Measurements from ENCODE around the gene PARP16. TPM values are rescaled to one million over a fixed set of nuclear protein-coding genes. Genes with fewer than 3 reads are reported as not detected.

Gene PARP16
- total and polyA plus RNA-seq, 4 donors = 5.0 to 17.1 (median 11.1) TPM

DNA sequence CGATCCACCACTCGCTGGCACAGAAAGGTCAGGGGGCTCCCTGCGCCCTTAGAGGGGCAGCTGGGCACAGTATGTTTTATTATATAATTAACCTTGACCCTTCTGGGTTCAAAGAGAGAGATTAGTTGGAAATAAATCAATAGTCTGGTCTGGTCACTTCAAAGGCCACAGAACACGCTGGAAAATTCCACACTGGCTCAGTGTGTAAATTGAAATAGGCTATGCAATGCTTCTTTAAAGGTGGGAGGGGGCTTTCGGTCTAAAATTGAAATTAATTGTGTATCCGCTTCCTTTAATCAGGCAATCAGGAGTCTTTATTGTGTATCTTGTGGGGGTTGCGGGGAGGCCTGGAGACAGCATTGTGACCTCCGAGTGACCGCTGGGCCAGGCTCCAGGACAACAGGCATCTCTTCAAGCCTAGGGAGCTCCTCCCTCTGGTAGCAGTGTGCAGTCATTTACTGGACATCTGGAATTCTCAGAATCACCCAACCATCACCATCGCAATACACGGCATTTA, 25.8 kb upstream of the PARP16 start:
- H3K27me3 ChIP-seq (ENCODE audit: control insufficient read depth, insufficient read depth, low read length) = no peaks in the 10 kb centered on the region
- H3K27ac ChIP-seq (ENCODE audit: low read depth, low read length) = peak overlapping the region; percentile 7
- no peaks in the 10 kb centered on the region for H3K36me3 ChIP-seq (ENCODE audit: control insufficient read depth, insufficient read depth, low read length)
- DNase-seq (ENCODE audit: low read depth in 4 of 6, low spot score in 6 of 6) = peak in 2 of 6 donors; percentile 47 to 64
- 37% methylated on average over 7 of the region's 11 CpGs for WGBS (ENCODE audit: insufficient coverage)
- no peaks in the 10 kb centered on the region for H3K9me3 ChIP-seq (ENCODE audit: control insufficient read depth, insufficient read depth, low read length)
- H3K4me3 ChIP-seq (ENCODE audit: low read depth, low read length) = no peak overlapping the region
- peaks cover 13% of the 10 kb centered on the region for H3K4me1 ChIP-seq (ENCODE audit: control insufficient read depth, insufficient read depth, low read length)

DNA sequence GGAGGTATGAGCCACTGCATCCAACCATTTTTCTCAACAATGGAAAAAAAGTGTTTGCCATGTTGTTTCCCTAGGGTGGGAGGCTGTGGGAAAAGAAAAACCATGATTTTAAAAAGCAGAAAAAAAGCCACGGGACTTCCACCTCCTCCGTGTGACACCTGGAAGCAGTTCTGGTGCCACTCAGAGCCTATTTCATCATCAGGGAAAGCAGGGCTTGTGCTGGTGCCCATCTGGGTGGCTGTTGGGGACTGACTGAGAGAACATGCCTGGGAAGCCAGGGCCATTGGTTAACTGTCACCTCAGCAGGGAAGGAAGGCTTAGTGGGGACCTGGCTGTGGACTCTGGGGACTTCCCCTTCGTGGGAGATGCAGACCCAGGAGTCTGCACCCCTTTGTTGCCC, 25.1 kb upstream of the PARP16 start:
- H3K36me3 ChIP-seq (ENCODE audit: control insufficient read depth, insufficient read depth, low read length) = no peaks in the 10 kb centered on the region
- H3K27ac ChIP-seq (ENCODE audit: low read depth, low read length) = no peak overlapping the region
- no peaks in the 10 kb centered on the region for H3K9me3 ChIP-seq (ENCODE audit: control insufficient read depth, insufficient read depth, low read length)
- H3K4me1 ChIP-seq (ENCODE audit: control insufficient read depth, insufficient read depth, low read length) = peaks cover 13% of the 10 kb centered on the region
- WGBS (ENCODE audit: insufficient coverage) = 46% methylated on average over 3 of the region's 3 CpGs
- H3K27me3 ChIP-seq (ENCODE audit: control insufficient read depth, insufficient read depth, low read length) = no peaks in the 10 kb centered on the region
- no peak for DNase-seq (ENCODE audit: low read depth in 4 of 6, low spot score in 6 of 6)
- no peak overlapping the region for H3K4me3 ChIP-seq (ENCODE audit: low read depth, low read length)

DNA sequence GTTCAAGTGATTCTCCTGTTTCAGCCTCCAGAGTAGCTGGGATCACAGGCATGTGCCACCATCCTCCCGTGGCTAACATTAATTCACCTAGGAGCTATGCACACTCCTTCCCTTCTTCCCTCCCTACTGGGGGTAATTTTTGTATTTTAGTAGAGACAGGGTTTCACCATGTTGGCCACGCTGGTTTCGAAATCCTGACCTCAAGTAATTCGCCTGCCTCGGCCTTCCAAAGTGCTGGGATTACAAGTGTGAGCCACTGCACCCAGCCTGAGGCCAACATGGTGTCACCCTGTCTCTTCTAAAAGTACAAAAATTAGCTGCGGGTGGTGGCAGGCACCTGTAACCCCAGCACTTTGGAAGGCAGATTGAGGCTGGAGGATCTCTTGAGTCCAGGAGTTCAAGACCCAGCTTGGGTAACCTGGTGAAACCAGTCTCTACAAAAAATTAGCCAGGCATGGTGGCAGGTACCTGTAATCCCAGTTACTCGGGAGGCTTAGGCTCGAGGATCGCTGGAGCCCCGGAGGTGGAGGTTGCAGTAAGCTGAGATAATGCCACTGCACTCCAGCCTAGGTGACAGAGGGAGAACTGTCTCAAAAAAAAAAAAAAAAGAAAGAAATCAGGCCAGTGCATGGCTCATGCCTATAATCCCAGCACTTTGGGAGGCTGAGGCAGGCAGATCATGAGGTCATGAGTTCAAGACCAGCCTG, 23.9 kb upstream of the PARP16 start:
- H3K4me1 ChIP-seq (ENCODE audit: control insufficient read depth, insufficient read depth, low read length) = peaks cover 13% of the 10 kb centered on the region
- no peak for DNase-seq (ENCODE audit: low read depth in 4 of 6, low spot score in 6 of 6)
- H3K36me3 ChIP-seq (ENCODE audit: control insufficient read depth, insufficient read depth, low read length) = no peaks in the 10 kb centered on the region
- H3K27me3 ChIP-seq (ENCODE audit: control insufficient read depth, insufficient read depth, low read length) = no peaks in the 10 kb centered on the region
- no peaks in the 10 kb centered on the region for H3K9me3 ChIP-seq (ENCODE audit: control insufficient read depth, insufficient read depth, low read length)
- 93% methylated on average over 8 of the region's 10 CpGs for WGBS (ENCODE audit: insufficient coverage)
- no peak overlapping the region for H3K4me3 ChIP-seq (ENCODE audit: low read depth, low read length)
- H3K27ac ChIP-seq (ENCODE audit: low read depth, low read length) = no peak overlapping the region

DNA sequence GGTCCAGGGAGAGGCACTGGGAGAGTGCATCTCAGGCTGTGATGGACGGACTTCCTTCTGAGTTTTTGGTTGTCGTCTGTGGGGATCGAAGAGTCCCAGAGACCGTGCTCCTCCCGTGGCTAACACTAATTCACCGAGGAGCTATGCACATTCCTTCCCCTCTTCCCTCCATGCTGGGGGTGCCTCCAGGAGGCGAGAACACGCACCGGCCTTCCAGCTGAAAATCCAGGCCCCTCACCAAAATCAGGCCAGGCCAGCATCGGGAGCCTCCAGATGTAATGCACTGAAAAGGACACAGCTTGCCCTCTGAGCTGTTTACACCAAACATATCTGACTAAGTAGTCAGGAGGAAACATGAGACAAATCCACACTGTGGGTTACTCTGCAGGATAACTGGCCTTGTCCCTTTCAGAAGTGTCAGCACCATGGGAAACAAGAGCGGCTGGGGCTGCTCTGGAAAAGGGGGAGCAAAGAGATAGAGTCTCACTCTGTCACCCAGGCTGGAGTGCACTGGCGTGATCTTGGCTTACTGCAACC, 23.3 kb upstream of the PARP16 start:
- H3K27ac ChIP-seq (ENCODE audit: low read depth, low read length) = no peak overlapping the region
- H3K27me3 ChIP-seq (ENCODE audit: control insufficient read depth, insufficient read depth, low read length) = no peaks in the 10 kb centered on the region
- H3K9me3 ChIP-seq (ENCODE audit: control insufficient read depth, insufficient read depth, low read length) = no peaks in the 10 kb centered on the region
- no peak overlapping the region for H3K4me3 ChIP-seq (ENCODE audit: low read depth, low read length)
- peaks cover 14% of the 10 kb centered on the region for H3K4me1 ChIP-seq (ENCODE audit: control insufficient read depth, insufficient read depth, low read length)
- DNase-seq (ENCODE audit: low read depth in 4 of 6, low spot score in 6 of 6) = no peak
- 66% methylated on average over 11 of the region's 12 CpGs for WGBS (ENCODE audit: insufficient coverage)
- no peaks in the 10 kb centered on the region for H3K36me3 ChIP-seq (ENCODE audit: control insufficient read depth, insufficient read depth, low read length)

DNA sequence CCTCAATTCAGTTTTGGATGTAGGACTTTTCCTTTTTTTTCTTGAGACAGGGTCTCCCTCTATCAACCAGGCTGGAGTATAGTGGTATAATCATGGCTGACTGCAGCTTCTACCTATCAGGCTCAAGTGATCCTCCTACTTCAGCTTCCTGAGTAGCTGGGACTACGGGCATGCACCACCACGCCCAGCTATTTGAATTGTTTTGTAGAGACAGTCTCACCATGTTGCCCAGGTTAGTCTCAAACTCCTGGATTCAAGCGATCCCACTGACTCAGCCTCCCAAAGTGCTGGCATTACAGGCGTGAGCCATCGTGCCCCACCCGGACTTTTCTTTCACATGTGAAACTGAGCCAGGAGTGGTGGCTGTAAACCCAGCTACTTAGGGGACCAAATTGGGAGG, 21.3 kb upstream of the PARP16 start:
- 84% methylated on average over 6 of the region's 6 CpGs for WGBS (ENCODE audit: insufficient coverage)
- Histone ChIP-seq H3K4me1 (ENCODE audit: control insufficient read depth, insufficient read depth, low read length) (peaks cover 25% of the 10 kb centered on the region), H3K27me3 (ENCODE audit: control insufficient read depth, insufficient read depth, low read length) (no peaks in the 10 kb centered on the region), H3K4me3 (ENCODE audit: low read depth, low read length) (no peak overlapping the region), H3K36me3 (ENCODE audit: control insufficient read depth, insufficient read depth, low read length) (no peaks in the 10 kb centered on the region), H3K9me3 (ENCODE audit: control insufficient read depth, insufficient read depth, low read length) (no peaks in the 10 kb centered on the region), H3K27ac (ENCODE audit: low read depth, low read length) (no peak overlapping the region)
- no peak for DNase-seq (ENCODE audit: low read depth in 4 of 6, low spot score in 6 of 6)

DNA sequence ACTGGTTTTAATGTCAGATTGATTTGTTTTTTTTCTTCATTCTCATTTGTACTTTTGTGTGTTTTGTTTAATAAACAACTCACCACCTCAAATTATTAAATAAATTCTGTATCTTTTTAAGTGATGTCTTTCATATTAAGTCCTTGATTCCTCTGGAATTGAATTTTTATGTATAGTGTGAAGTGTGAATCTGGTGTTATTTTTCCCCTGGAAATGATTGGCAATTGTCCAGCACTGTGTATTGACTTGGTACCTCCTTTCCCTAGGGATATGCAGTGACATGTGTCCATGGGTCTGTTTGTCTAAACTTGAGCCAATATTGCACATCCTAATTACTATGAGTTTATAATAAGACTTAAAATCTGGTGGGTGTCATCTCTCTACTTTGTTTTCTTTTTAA, 19.9 kb upstream of the PARP16 start:
- no peak for DNase-seq (ENCODE audit: low read depth in 4 of 6, low spot score in 6 of 6)
- Histone ChIP-seq H3K9me3 (ENCODE audit: control insufficient read depth, insufficient read depth, low read length) (no peaks in the 10 kb centered on the region), H3K36me3 (ENCODE audit: control insufficient read depth, insufficient read depth, low read length) (no peaks in the 10 kb centered on the region), H3K27me3 (ENCODE audit: control insufficient read depth, insufficient read depth, low read length) (no peaks in the 10 kb centered on the region), H3K4me1 (ENCODE audit: control insufficient read depth, insufficient read depth, low read length) (peaks cover 21% of the 10 kb centered on the region), H3K27ac (ENCODE audit: low read depth, low read length) (no peak overlapping the region), H3K4me3 (ENCODE audit: low read depth, low read length) (no peak overlapping the region)

DNA sequence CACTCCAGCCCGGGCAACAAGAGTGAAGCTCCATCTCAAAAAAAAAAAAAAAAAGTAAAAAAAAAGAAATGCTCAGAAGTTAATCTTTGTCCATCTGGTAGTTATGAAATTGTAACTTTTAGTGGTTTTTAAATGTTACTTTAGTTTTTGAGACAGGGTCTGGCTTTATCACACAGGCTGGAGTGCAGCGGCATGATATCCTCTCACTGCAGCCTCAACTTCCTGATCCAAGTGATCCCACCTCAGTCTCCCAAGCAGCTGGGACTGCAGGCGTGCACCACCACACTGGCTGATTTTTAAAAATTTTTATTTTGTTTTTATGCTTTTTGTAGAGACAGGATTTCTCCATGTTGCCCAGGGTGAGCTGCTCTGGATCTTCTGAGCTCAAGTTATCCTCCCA, 19.1 kb upstream of the PARP16 start:
- Histone ChIP-seq H3K9me3 (ENCODE audit: control insufficient read depth, insufficient read depth, low read length) (no peaks in the 10 kb centered on the region), H3K27ac (ENCODE audit: low read depth, low read length) (no peak overlapping the region), H3K4me3 (ENCODE audit: low read depth, low read length) (no peak overlapping the region), H3K36me3 (ENCODE audit: control insufficient read depth, insufficient read depth, low read length) (no peaks in the 10 kb centered on the region), H3K27me3 (ENCODE audit: control insufficient read depth, insufficient read depth, low read length) (no peaks in the 10 kb centered on the region), H3K4me1 (ENCODE audit: control insufficient read depth, insufficient read depth, low read length) (peaks cover 21% of the 10 kb centered on the region)
- no peak for DNase-seq (ENCODE audit: low read depth in 4 of 6, low spot score in 6 of 6)
- 100% methylated on average over 1 of the region's 3 CpGs for WGBS (ENCODE audit: insufficient coverage)

DNA sequence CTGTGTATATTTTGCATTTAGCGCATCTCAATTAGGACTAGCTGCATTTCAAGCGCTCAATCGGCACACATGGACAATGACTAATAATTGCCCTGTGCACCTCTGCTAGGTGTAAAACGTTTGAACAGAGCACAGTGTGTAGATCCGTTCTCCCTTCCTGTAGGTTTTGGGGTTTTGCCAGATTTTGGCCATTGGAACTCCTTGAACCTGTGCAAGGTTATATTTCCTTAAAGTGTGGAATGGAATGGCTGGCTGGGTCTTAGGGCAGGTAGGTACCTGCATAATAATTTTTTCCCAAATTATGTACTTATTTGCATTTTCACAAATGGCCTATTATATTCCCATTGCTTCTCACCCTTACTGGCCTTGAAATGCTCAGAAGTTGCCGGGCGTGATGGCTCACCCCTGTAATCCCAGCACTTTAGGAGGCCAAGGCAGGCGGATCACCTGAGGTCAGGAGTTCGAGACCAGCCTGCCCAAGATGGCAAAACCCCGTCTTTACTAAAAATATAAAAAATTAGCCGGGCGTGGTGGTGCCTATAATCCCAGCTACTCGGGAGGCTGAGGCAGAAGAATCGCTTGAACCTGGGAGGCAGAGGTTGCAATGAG, 18.6 kb upstream of the PARP16 start:
- Histone ChIP-seq H3K36me3 (ENCODE audit: control insufficient read depth, insufficient read depth, low read length) (no peaks in the 10 kb centered on the region), H3K27me3 (ENCODE audit: control insufficient read depth, insufficient read depth, low read length) (no peaks in the 10 kb centered on the region), H3K27ac (ENCODE audit: low read depth, low read length) (peak overlapping the region; percentile 94), H3K4me3 (ENCODE audit: low read depth, low read length) (no peak overlapping the region), H3K4me1 (ENCODE audit: control insufficient read depth, insufficient read depth, low read length) (peaks cover 21% of the 10 kb centered on the region), H3K9me3 (ENCODE audit: control insufficient read depth, insufficient read depth, low read length) (no peaks in the 10 kb centered on the region)
- 26% methylated on average over 7 of the region's 14 CpGs for WGBS (ENCODE audit: insufficient coverage)
- DNase-seq (ENCODE audit: low read depth in 4 of 6, low spot score in 6 of 6) = no peak

DNA sequence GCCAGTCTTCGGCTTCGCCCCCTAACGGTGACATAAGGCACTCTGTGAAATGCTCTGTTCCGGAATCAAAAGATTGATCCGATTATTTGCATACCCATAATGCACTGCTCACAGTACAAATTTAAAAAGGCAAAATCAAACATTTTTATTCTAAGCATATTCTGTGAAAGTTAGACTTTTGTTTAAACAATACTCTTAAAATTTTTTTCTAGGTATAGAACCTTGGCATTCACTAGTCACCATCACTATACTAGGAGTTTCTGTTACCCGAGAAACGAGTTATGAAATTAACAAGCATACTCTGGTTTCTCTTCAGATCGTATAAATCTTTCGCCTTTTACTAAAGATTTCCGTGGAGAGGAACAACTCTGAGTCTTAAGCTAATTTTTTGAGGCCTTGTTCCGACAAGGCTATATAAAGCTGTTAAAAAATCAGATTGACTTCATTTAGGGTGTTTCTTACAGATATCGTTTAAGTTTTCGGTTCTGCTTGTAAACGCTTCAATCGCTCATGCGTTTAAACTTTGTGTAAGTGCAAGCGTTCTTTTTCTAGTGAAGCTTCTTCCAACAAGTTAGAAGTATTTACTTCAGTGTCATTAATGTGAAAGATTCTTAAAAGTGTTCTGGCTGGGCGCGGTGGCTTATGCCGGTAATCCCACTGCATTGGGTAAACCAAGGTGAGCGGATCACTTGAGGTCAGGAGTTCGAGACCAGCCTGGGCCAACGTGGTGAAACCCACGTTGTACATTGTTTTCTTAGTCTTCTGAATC, 17.9 kb upstream of the PARP16 start, which contains the start of gene RNU5B-1:
Gene RNU5B-1, plus strand, starts transcription at position 297 of the 769 bp plus-strand sequence.
- WGBS (ENCODE audit: insufficient coverage) = under 1% methylated on average over 15 of the region's 24 CpGs
- Histone ChIP-seq H3K9me3 (ENCODE audit: control insufficient read depth, insufficient read depth, low read length) (no peaks in the 10 kb centered on the region), H3K4me3 (ENCODE audit: low read depth, low read length) (peak within 1 kb of the TSS; percentile 64), H3K27ac (ENCODE audit: low read depth, low read length) (peak within 1 kb of the TSS; percentile 94), H3K4me1 (ENCODE audit: control insufficient read depth, insufficient read depth, low read length) (peaks cover 17% of the 10 kb centered on the region), H3K36me3 (ENCODE audit: control insufficient read depth, insufficient read depth, low read length) (no peaks in the 10 kb centered on the region), H3K27me3 (ENCODE audit: control insufficient read depth, insufficient read depth, low read length) (no peaks in the 10 kb centered on the region)
- DNase-seq (ENCODE audit: low read depth in 4 of 6, low spot score in 6 of 6) = peak; percentile 86 to 98 (median 90)

Data from spinal cord (tissue), 10 donors.